Measurements from ENCODE around the gene NAGPA. TPM values are rescaled to one million over a fixed set of nuclear protein-coding genes. Genes with fewer than 3 reads are reported as not detected.

The NAGPA gene
- total and polyA plus RNA-seq, 10 of the 15 experiments (the other 5 are each of a cell fraction or from before 2014, with no cell fraction given), result 0.03 to 11.6 (median 6.6) TPM

DNA sequence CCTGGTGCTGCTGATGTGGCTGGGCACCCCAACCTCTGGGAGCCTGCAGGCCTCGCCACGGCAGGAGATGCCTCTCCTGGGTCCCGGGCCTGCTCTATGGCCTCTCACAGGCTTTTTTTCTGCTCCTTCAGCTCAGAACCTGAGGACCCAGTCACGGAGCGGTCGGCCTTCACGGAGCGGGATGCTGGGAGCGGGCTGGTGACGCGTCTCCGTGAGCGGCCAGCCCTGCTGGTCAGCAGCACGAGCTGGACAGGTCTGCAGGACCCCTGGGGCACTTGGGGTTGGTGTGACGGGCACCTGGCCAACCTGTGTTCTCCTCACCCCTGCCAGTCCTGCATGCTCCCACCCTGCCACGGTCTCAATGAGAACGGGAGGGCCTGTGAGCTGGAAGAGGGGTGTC is 44.9 kb upstream of the NAGPA start:
- Histone ChIP-seq H3K4me2 (ENCODE audit: control insufficient read depth, insufficient read depth) (no peak overlapping the region), H2AFZ (ENCODE audit: control insufficient read depth, low read depth, low read length) (no peak overlapping the region), H4K20me1 (ENCODE audit: control insufficient read depth, insufficient read depth) (no peaks in the 10 kb centered on the region), H3K4me3 (no peak overlapping the region), H3K79me2 (ENCODE audit: control insufficient read depth, insufficient read depth, low read length) (no peaks in the 10 kb centered on the region), H3K4me1 (ENCODE audit: control insufficient read depth, insufficient read depth, low read length) (no peaks in the 10 kb centered on the region), H3K27me3 (replicated peaks in 1 of 2; ENCODE audit: control insufficient read depth in 2 of 2, insufficient read depth in 2 of 2, low read length in 1 of 2) (no peaks in the 10 kb centered on the region), H3K9me3 (replicated peaks; ENCODE audit: control insufficient read depth, insufficient read depth, low read length) (no peaks in the 10 kb centered on the region), H3K36me3 (ENCODE audit: control insufficient read depth in 2 of 2, insufficient read depth in 2 of 2, low read length in 1 of 2) (peaks cover 5% of the 10 kb centered on the region in 2 experiments; a peak in 3 of 4 replicates), H3K9ac (ENCODE audit: control insufficient read depth, insufficient read depth, low read length) (no peak overlapping the region), H3K27ac (ENCODE audit: control insufficient read depth, insufficient read depth) (no peak overlapping the region)
- ChIA-PET RAD21 (ENCODE audit: unreplicated experiment) (no interaction called here), SMC1A (ENCODE audit: uncharacterized antibody, unreplicated experiment) (no interaction called here), POLR2A (no interaction called here), CTCF (no interaction called here)
- DNase-seq (ENCODE audit: low read depth, low spot score), result no peak
- TF ChIP-seq DPF2 (IDR thresholded peaks at IDR 0.05), result no peak
- TF ChIP-seq, protein P1, sequence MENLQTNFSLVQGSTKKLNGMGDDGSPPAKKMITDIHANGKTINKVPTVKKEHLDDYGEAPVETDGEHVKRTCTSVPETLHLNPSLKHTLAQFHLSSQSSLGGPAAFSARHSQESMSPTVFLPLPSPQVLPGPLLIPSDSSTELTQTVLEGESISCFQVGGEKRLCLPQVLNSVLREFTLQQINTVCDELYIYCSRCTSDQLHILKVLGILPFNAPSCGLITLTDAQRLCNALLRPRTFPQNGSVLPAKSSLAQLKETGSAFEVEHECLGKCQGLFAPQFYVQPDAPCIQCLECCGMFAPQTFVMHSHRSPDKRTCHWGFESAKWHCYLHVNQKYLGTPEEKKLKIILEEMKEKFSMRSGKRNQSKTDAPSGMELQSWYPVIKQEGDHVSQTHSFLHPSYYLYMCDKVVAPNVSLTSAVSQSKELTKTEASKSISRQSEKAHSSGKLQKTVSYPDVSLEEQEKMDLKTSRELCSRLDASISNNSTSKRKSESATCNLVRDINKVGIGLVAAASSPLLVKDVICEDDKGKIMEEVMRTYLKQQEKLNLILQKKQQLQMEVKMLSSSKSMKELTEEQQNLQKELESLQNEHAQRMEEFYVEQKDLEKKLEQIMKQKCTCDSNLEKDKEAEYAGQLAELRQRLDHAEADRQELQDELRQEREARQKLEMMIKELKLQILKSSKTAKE (IDR thresholded peaks at IDR 0.05; ENCODE audit: low read depth, poor library complexity, severe bottlenecking), result no peak
- TF ChIP-seq TARDBP (IDR thresholded peaks at IDR 0.05; ENCODE audit: borderline replicate concordance), result no peak
- TF ChIP-seq LARP7 (IDR thresholded peaks at IDR 0.05), result no peak
- no peak for TF ChIP-seq ASH2L (IDR thresholded peaks at IDR 0.05; ENCODE audit: borderline replicate concordance, low read depth)
- no peak for TF ChIP-seq ZNF24 (IDR thresholded peaks at IDR 0.05)
- TF ChIP-seq STAT3 (IDR thresholded peaks at IDR 0.05; ENCODE audit: low read depth, low read length), result no peak
- TF ChIP-seq TAF1 (IDR thresholded peaks at IDR 0.05; ENCODE audit: borderline replicate concordance, low read depth, low read length), result no peak
- no peak for FAIRE-seq
- intact Hi-C loops (cut with micrococcal nuclease; ENCODE audit: unreplicated experiment), result no loop called here
- no TSS peak for BruUV-seq (replicated peaks)
- WGBS (ENCODE audit: insufficient coverage, insufficient replicate concordance, low lambda C conversion rate, missing lambda C conversion rate), result 93% methylated on average over 17 of the region's 17 CpGs
- no peak for ATAC-seq
- in situ Hi-C loops (cut with MboI), result no loop called here

All from GM12878 (cell line).